ENCODE results near the gene GALNT10.

GALNT10 gene

DNA sequence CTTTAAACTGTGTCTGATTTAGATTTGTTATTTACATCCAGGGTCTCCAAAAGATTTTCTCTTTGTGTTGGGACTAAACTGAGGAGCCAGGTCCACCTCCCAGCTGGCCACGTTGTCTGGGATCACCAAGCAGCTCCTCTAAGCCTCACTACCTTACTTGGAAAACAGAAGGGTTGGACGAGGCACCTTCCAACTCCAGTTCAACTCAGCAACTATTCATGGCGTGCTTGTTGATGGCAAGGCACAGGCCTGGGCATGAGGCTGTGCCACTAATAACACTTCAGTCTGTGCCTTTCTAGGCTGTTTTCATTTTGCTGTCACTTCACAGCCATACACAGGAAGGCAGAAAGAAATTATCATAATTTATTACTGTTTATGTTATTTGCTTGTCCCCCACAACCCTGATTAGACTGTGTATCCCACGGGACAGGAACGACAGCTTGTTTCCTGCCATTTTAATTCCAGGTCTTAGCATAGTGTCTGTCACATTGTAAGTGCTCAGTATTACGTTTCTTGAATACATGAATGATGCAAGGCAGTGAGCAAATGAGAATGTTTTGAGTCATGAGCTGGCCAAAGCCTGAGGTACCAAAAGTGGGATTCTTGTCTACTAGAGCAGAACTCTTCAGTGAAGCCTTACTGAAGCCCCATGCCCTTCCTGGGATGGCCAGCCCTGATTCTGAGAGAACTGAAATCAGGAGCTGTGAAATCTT is 125.8 kb downstream of the GALNT10 start:
- no peak overlapping the region for H3K27ac ChIP-seq
- TF ChIP-seq, protein P1, sequence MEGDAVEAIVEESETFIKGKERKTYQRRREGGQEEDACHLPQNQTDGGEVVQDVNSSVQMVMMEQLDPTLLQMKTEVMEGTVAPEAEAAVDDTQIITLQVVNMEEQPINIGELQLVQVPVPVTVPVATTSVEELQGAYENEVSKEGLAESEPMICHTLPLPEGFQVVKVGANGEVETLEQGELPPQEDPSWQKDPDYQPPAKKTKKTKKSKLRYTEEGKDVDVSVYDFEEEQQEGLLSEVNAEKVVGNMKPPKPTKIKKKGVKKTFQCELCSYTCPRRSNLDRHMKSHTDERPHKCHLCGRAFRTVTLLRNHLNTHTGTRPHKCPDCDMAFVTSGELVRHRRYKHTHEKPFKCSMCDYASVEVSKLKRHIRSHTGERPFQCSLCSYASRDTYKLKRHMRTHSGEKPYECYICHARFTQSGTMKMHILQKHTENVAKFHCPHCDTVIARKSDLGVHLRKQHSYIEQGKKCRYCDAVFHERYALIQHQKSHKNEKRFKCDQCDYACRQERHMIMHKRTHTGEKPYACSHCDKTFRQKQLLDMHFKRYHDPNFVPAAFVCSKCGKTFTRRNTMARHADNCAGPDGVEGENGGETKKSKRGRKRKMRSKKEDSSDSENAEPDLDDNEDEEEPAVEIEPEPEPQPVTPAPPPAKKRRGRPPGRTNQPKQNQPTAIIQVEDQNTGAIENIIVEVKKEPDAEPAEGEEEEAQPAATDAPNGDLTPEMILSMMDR (conservative IDR thresholded peaks at IDR 0.05), result no peak

DNA sequence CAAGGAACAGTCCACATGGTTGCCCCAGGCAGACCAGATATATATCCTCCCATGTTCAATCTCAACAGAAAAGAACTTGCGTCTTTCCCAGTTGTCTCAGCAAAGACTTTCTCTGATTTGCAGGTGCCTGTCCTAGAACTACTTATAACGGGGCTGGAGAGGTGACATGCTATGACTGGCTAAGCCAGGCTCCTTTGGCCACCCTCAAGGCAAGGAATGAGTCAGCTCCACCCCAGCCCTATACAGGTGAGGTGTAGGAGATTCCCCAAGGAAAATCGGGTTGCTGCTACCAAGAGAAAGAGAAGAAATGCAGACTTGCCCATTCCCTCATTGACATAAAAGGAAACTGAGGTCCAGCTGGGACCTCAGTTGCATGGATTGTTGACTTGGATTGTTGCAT is 127.4 kb downstream of the GALNT10 start:
- H3K27ac ChIP-seq, result no peak overlapping the region
- TF ChIP-seq, protein P1 (conservative IDR thresholded peaks at IDR 0.05), result no peak

DNA sequence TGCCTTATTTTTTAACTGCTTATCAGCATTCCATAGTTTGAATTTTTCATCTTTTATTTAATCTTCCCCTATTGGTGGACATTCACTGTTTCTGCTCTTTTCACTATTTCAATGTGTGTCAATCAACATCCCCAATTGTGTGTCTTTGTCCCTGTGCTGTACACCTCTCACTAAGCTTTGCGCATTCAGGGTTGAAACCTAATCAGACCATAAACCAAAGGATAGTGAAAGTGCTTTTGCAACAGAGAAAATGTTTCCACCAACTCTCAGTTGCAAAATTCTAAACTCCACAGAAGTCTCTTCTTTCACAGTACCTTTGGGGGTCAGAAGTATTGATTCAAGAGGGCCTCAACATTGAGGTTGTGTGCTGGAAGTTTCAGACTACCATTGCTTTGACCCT is 128.2 kb downstream of the GALNT10 start:
- TF ChIP-seq, protein P1 (conservative IDR thresholded peaks at IDR 0.05), result no peak
- H3K27ac ChIP-seq, result no peak overlapping the region

DNA sequence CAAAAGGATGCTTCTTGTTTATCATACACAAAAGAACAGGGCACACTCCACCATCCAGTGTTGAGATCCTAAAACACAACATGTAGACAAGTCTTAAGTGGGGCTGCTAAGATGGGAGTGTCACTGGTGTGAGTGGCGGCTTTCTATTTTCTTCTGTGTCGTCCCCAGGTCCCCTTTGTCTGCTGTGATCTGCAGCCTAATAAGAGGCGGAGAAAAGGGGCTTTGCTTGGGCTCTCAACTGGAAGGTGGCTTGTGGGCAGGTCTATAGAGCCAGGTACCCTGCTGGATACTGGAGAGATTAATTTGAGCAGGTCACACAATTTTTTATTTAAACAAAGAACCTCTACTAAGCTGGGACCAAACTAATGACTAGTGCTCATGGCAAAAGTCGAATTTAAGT is 129.2 kb downstream of the GALNT10 start:
- TF ChIP-seq, protein P1 (conservative IDR thresholded peaks at IDR 0.05), result no peak
- H3K27ac ChIP-seq, result no peak overlapping the region

DNA sequence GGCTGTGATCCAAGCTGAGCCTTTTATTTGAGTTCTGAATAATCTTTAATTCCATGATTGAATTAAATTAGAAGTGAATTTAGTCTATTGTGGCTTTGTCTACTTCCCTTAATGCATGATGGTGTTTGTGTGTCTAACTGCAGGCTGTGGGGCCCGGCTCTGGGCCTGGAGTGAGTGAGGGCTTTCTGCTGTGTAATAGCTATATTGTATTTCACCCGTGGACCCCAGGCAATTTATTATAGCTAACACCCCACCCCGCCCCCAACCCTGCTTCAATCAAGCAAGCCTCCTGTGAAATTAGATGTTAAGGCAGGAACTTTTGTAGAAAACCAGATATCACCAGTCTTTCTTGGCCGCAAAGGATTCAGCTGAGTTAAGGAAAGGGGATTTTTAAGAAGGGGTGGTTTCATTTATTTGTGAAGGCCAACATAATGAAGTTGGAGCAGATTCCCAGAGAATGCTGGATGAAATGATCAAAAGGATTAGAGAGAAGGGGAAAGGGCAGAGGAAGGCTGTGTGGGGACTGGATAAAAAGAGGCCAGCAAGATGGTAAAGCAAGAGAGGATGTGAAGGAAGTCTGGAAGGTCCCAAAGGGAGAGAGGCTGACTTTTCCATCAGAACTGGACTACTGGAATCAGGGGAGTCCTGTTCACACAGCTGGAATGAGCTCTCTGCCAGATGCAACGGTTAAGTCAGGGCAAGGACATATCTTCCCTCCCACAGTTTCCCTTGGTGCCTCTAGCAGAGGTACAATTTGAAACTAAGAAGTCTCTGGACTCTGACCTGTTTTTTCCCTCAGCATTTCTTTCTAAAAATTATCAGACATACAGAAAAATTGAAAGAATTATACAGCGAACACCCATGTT is 129.9 kb downstream of the GALNT10 start:
- no peak overlapping the region for H3K27ac ChIP-seq
- TF ChIP-seq, protein P1 (conservative IDR thresholded peaks at IDR 0.05), result no peak

DNA sequence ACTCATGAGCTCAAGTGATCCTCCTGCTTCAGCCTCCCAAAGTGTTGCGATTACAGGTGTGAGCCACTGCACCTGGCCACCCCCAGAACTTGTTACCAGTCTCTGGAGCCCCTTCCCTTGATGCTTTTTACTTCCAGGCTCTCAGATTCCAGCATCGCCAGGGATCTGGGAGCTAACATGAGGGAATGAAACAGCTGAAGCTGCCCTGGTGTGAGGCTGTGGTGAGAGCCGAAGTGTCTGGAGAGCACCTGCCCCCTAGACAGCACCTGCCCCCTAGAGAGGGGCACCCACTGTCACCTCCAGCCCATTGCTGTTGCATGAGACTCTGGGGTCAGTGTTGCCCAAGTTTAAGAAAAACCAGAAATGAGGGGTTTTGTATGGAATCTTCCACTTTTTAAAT is 131.0 kb downstream of the GALNT10 start:
- TF ChIP-seq, protein P1 (conservative IDR thresholded peaks at IDR 0.05), result no peak
- H3K27ac ChIP-seq, result no peak overlapping the region

DNA sequence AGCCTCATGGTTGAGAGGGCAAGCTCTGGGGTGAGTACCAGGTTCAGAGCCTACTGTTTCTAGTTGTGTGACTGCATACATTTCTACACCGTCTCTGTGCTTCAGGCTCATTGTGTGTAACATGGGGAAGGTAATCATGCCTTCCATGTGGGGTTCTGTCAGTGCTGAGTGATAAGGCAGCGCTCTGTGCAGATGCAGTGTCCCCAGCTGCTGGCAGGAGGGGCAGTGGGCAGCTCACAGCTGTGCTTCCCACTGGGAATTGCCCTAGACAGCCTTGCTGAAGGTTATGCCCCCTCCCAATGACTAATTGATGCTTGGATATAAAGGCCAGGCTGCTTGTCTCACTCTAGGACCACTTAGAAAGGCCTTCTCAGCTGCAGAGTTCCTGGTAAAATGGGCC is 133.5 kb downstream of the GALNT10 start:
- TF ChIP-seq, protein P1 (conservative IDR thresholded peaks at IDR 0.05), result no peak

More for the DNA sequence above, 133.5 kb downstream of the GALNT10 start:
- no peak overlapping the region for H3K27ac ChIP-seq
